ENCODE results near the gene MLLT1. TPM values are rescaled to one million over a fixed set of nuclear protein-coding genes. Genes with fewer than 3 reads are reported as not detected.

Gene MLLT1
- total RNA-seq, 2 donors from 2014 or later = 16.3 to 23.7 TPM

DNA sequence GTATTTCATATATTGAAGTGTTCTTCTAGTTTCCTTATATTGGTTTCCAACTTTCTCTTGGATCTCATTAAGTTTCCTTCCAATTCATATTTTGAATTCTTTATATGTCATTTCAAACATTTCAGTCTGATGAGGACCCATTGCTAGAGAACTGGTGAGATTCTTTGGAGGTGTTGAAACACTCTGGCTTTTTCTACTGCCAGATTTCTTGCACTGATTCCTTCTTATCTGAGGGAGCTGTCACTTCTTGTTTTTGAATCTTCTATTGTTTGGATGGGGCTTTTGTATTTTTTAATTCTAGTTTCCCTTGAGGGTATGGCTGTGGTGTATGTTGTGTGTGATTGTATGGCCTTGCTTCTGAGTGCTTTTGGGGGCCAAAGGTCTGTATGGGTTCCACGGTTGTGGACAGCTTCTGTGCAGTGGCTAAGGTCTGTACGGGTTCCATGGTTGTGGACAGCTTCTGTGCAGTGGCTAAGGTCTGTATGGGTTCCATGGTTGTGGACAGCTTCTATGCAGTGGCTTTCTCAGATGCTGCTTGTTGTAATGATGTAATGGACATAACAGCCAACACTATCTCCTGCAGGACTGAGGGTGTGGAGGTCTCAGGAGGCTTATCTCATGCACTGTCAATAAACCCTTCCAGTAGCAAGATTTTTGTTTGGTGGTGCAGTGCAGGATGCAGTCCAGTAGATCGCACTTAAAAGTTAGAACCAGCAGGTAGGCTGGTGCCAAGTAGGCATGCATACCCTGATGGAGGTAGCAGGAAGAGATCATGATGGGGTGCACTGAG lies 107.5 kb downstream of the MLLT1 start:
- intact Hi-C loops (cut with DNase I) = no loop called here
- TF ChIP-seq, protein P1, sequence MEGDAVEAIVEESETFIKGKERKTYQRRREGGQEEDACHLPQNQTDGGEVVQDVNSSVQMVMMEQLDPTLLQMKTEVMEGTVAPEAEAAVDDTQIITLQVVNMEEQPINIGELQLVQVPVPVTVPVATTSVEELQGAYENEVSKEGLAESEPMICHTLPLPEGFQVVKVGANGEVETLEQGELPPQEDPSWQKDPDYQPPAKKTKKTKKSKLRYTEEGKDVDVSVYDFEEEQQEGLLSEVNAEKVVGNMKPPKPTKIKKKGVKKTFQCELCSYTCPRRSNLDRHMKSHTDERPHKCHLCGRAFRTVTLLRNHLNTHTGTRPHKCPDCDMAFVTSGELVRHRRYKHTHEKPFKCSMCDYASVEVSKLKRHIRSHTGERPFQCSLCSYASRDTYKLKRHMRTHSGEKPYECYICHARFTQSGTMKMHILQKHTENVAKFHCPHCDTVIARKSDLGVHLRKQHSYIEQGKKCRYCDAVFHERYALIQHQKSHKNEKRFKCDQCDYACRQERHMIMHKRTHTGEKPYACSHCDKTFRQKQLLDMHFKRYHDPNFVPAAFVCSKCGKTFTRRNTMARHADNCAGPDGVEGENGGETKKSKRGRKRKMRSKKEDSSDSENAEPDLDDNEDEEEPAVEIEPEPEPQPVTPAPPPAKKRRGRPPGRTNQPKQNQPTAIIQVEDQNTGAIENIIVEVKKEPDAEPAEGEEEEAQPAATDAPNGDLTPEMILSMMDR (IDR thresholded peaks at IDR 0.05) = no peak
- TF ChIP-seq POLR2A (IDR thresholded peaks at IDR 0.05) = no peak

DNA sequence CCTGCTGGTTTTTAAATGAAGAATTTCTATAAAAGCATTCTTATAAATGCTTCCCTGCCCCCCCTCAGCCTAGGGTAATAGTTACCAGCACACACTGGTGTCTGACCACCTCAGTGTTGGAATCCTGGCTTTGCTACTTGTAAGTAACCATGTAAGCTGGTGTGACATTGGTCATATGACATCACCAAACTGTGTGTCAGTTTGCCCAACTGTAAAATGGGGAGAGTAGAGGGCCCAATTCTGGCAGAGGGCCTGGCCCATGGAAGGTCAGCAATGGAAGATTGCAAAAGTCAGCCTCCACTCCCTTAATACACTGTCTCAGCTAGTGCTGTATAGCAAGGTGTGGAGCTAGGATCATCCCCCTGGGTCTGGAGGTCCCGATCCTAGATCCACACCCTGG lies 112.7 kb downstream of the MLLT1 start:
- H3K36me3 ChIP-seq (replicated peaks in 1 of 2; ENCODE audit: insufficient read depth in 1 of 2, low read depth in 2 of 2) = no peaks in the 10 kb centered on the region
- H3K4me1 ChIP-seq = no peaks in the 10 kb centered on the region
- no peaks in the 10 kb centered on the region for H3K9me3 ChIP-seq
- intact Hi-C loops (cut with DNase I) = loop anchor here (5.0 kb wide), 1 partner anchor 130 kb away; no protein-coding TSS in a partner anchor
- 92 to 100% methylated on average over 1 of the region's 1 CpG for WGBS, 2 donors
- H3K4me3 ChIP-seq = no peak overlapping the region
- ATAC-seq (no peak), DNase-seq (no peak)
- no peak overlapping the region for H3K27ac ChIP-seq
- no peaks in the 10 kb centered on the region for H3K27me3 ChIP-seq
- no peak for TF ChIP-seq POLR2A (IDR thresholded peaks at IDR 0.05)
- TF ChIP-seq, protein P1 (IDR thresholded peaks at IDR 0.05) = no peak

More for the DNA sequence above, 107.5 kb downstream of the MLLT1 start:
- WGBS, 2 donors = 85 to 91% methylated on average over 3 of the region's 3 CpGs
- no peak for ATAC-seq
- Histone ChIP-seq H3K36me3 (replicated peaks in 1 of 2; ENCODE audit: insufficient read depth in 1 of 2, low read depth in 2 of 2) (no peaks in the 10 kb centered on the region), H3K9me3 (no peaks in the 10 kb centered on the region), H3K27me3 (no peaks in the 10 kb centered on the region), H3K4me1 (peaks cover 22% of the 10 kb centered on the region), H3K4me3 (no peak overlapping the region), H3K27ac (peak overlapping the region in 1 of 4 donors; percentile 57)
- DNase-seq = no peak

DNA sequence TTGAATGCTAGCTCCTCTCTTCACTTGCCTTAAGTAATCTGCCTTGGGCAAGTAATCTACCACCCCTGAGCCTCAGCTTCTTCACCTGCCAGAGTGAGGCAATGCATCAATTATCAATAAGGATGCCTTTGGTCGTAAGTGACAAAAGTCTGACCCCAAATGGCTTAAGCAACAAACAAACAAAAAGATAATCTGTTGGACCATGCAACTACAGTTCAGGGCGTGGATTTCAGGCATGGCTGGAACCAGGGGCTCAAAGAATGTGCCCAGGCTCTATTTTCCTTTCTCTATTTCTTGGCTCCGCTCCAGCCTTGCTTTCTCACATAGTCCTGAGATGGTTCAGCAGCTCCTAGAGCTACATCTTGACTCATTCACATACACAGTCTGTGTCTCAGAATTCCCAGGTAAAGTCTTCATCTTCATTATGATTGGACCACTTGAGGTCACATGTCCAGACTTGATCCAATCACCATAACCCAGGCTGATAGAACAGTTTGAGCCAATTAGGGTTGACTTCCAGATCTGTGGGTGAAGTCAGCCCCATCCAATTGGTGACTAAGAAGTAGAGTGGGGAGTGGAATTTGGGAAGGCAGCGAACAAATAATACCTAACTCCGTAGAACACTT lies 114.8 kb downstream of the MLLT1 start:
- Histone ChIP-seq H3K36me3 (replicated peaks in 1 of 2; ENCODE audit: insufficient read depth in 1 of 2, low read depth in 2 of 2) (no peaks in the 10 kb centered on the region), H3K27ac (no peak overlapping the region), H3K4me1 (no peaks in the 10 kb centered on the region), H3K4me3 (no peak overlapping the region), H3K9me3 (no peaks in the 10 kb centered on the region), H3K27me3 (no peaks in the 10 kb centered on the region)
- intact Hi-C loops (cut with DNase I) = loop anchor here (5.0 kb wide), 1 partner anchor 132 kb away; no protein-coding TSS in a partner anchor
- no peak for DNase-seq
- no peak for ATAC-seq
- WGBS, 2 donors = 74 to 79% methylated on average over 5 of the region's 5 CpGs
- TF ChIP-seq, protein P1 (IDR thresholded peaks at IDR 0.05) = no peak
- no peak for TF ChIP-seq POLR2A (IDR thresholded peaks at IDR 0.05)

DNA sequence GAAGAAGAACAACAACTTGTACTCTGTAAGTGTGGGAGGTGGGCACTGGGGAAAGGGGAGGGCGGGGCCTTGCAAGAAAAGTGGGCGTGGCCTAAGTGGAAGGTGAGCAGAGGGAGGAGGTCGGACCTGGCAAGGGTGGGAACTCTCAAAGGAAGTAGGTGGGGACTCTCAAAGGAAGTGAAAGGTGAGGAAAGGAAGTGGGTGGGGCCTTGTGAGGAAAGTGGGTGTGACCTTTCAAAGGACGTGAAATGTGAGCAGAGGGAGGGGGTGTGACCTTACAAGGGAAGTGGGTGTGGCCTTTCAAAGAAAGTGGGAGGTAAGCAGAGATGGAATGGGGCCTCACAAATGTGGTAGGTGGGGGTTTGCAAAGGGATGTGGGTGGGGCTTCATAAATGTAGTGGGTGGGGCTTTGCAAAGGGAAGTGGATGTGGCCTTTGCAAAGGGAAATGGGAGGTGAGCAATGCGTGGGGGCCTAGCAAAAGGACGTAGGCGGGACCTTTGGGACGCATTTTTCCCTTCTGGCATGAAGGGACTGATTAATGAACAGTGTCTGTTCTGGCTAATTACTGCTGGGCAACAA lies 118.4 kb downstream of the MLLT1 start:
- Histone ChIP-seq H3K4me3 (no peak overlapping the region), H3K4me1 (no peaks in the 10 kb centered on the region), H3K36me3 (replicated peaks in 1 of 2; ENCODE audit: insufficient read depth in 1 of 2, low read depth in 2 of 2) (no peaks in the 10 kb centered on the region), H3K27ac (no peak overlapping the region), H3K27me3 (no peaks in the 10 kb centered on the region), H3K9me3 (no peaks in the 10 kb centered on the region)
- TF ChIP-seq POLR2A (IDR thresholded peaks at IDR 0.05) = no peak
- ATAC-seq (peak; percentile 24), DNase-seq (peak in 1 of 4 donors; percentile 13)
- 40 to 54% methylated on average over 8 of the region's 8 CpGs for WGBS, 2 donors
- intact Hi-C loops (cut with DNase I) = no loop called here

Small RNAs within 50 kb of the gene (small RNA-seq; reads per million reads assigned to genes)
- not detected for gene AC011471.1

Other genes with a start within 250 kb of the MLLT1 start
- 10 to 100 TPM; 14.0 to 14.8 TPM for gene RFX2, start 169.5 kb downstream of the MLLT1 start, total RNA-seq
- not detected for gene ACSBG2, start 144.3 kb downstream of the MLLT1 start, total RNA-seq
- not detected for gene ACER1, start 53.6 kb upstream of the MLLT1 start, total RNA-seq
- gene CLPP, start 81.6 kb upstream of the MLLT1 start, total RNA-seq = 10 to 100 TPM; 32.3 to 62.8 TPM
- gene ALKBH7, start 92.8 kb upstream of the MLLT1 start, total RNA-seq = 10 to 100 TPM; 41.2 to 64.6 TPM
- 1 to 10 TPM in 1 of 2 donors, under 1 TPM in 1; 0.52 to 8.6 TPM for gene PSPN, start 96.0 kb upstream of the MLLT1 start, total RNA-seq
- 10 to 100 TPM; 37.4 to 51.1 TPM for gene GTF2F1, start 113.2 kb upstream of the MLLT1 start, total RNA-seq
- 10 to 100 TPM; 54.0 to 83.4 TPM for gene KHSRP, start 144.8 kb upstream of the MLLT1 start, total RNA-seq
- not detected for gene SLC25A41, start 153.8 kb upstream of the MLLT1 start, total RNA-seq
- gene SLC25A23, start 179.8 kb upstream of the MLLT1 start, total RNA-seq = 10 to 100 TPM; 11.5 to 49.3 TPM
- gene CRB3, start 184.3 kb upstream of the MLLT1 start, total RNA-seq = 10 to 100 TPM; 35.8 to 37.6 TPM
- gene DENND1C, start 201.8 kb upstream of the MLLT1 start, total RNA-seq = 1 to 10 TPM; 1.0 to 1.3 TPM
- gene TUBB4A, start 222.3 kb upstream of the MLLT1 start, total RNA-seq = 1 to 10 TPM; 3.0 to 3.4 TPM